GM18519 (cell line): ENCODE data around the gene IGFBP7.

ENCODE experiments used
- ATAC-seq: cut with Tn5 transposase; IDR thresholded peaks from one replicate; pipeline ENCODE4 v1.9.1; 2021; ENCODE audit warnings: mild to moderate bottlenecking, moderate library complexity; ENCODE audit not compliant: unreplicated experiment, low FRiP score

The IGFBP7 gene

GRCh38 chr4:57098941-57099340 lies 11.2 kb downstream of the IGFBP7 start:
- ATAC-seq = no peak

DNA sequence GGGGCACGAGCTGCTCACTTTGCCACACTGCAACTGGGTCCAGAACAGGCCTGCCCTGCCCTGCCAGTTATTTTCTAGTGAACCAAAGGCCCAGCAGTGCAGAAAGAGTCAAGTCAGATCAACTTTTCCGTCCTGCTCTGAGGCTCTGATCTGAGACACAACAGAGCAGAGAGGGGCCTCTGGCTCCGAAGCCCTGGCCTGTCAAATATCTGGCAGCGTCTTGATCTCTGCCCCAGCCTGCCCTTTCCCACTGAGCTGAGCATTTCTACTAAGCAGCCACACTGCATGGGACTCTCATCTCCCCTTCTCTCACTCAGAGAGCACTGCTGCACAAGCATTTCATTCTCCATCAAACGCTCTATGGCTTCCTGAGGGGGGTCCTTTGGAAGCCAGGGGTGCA lies 11.8 kb downstream of the IGFBP7 start:
- no peak for ATAC-seq

GRCh38 chr4:57097711-57098110 lies 12.5 kb downstream of the IGFBP7 start:
- no peak for ATAC-seq

- no peak for ATAC-seq
Observed at GRCh38 chr4:57095956-57096355, 14.2 kb downstream of the IGFBP7 start.

DNA sequence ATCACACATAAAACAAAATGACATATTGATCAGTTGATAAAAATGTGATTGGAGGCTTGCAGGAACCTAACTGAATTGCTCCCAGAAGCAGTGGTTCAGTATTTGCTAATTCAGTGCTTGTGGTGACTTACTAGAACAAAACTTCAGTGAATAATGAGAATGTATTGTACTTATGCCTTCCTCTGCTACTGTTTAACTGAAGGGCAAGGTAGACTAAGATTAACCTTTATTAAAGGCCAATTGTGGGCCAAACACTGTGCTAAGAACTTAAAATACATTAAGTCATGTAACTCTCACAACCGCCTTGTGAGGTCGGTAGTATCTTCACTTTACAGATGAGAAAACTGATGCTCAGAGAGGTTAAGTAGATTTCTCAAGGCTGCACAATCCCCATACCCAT lies 14.9 kb downstream of the IGFBP7 start:
- no peak for ATAC-seq

GRCh38 chr4:57094832-57095223 lies 15.4 kb downstream of the IGFBP7 start:
- ATAC-seq = no peak

DNA sequence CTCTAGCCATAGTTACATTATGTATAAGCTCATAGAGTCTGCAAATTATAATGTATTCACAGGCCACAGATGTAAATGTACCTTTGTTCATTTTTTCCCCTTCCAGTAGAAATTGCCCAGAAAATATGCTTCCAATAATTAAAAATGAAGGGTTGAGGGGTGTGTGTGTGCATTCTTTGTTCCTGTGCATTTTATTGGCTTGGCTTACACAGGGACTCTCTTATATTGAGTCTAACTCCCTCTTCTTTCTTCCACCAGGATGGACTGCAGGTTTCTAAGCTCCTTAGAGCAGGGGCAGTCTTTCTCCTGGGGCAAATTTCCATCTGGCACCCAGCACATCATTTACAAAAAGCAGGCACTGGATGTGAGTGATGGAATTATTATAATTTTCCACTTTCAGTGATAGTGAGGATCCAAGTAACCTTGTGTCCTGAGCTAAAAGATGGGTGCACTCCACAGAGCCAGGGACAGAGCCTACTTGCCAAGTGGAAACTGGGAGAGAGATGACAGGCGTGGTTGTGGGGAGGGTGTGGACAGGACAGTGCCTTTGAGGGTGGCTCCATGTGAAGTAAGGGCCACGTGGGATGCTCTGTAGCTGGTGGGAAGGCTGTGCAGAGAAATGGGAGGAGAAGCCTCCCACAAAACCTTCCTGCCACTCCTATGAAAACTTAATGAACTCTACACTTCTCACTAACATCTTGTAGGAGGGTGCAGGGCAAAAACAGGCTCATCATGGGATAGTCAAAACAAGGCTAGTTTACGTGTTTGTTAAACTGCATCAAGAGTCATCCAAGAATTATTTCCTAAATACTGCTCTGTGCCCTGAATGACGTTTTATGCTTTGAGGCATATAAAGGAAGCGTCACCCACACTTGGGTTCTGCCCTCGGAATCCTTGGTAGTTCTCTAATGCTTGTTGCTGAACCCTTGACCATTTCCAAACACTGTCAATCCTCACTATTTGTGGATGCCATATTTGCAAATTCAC lies 16.0 kb downstream of the IGFBP7 start:
- no peak for ATAC-seq

- ATAC-seq = no peak
Observed at GRCh38 chr4:57091657-57092162, 18.5 kb downstream of the IGFBP7 start.

- ATAC-seq = no peak
Observed at GRCh38 chr4:57090079-57090478, 20.1 kb downstream of the IGFBP7 start.

- no peak for ATAC-seq
Observed at GRCh38 chr4:57089549-57089948, 20.6 kb downstream of the IGFBP7 start.

DNA sequence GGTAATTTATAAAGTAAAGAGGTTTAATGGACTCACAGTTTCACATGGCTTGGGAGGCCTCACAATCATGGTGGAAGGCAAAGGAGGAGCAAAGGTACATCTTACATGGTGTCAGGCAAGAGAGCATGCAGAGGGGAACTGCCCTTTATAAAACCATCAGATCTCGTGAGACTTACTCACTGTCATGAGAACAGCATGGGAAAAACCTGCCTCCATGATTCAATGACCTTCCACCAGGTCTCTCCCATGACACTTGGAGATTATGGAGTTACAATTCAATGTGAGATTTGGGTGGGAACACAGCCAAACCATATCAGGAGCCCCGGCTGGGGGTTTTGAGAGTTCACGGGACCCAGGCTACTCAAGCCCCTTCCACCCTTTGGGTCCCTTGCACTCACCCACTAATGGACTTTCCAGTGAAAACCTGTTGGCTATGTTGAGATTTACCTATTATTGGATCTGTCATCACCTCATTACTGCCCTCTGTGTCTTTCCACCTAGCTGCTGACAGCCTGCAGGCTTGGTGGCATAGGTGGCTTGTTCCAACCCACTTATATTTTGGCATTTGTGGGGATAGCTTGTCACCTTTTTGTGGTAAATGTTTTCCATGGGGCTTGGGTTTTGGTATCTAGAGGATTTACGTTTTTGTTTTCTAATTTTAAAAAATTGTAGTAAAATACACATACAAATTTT lies 24.0 kb downstream of the IGFBP7 start:
- ATAC-seq = no peak

DNA sequence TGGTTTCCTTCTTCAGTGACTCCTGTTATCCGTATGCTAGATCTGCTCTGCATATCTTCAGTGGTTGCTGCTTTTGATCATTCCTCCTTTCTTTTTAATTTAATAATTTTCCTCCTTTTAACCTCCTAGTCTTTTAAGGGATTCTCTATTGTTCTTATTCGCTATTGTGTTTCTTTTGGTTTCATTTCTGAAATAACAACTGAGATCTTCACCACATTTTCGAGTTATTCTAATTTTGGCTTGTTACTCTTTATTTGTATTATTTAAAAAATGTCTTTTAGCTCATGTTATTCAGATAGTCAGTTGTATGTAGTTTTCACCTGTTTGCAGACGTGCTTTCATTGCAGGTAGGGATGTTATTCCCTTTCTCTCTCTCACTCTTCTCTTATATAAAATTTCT lies 24.9 kb downstream of the IGFBP7 start:
- ATAC-seq = no peak

DNA sequence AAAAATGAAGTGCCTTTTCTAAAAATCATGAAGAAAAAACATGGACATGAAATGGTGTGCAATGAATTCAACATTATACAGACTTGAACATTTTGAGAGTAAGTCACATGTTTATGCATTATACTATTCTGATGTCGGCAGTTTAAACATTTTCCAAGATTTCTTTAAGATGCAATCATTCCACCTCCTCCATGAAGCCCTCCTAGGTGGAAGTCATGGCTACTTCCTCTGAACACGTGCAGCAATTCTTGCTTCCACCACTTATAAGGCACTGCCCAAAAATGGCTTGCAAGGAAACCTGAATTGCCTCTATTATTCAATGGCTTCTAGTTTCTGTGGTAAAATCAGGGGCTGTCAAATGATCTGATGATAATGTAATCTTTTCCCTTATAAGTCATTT lies 25.8 kb downstream of the IGFBP7 start:
- ATAC-seq = no peak

- no peak for ATAC-seq
Observed at GRCh38 chr4:57083090-57083489, 27.1 kb downstream of the IGFBP7 start.

DNA sequence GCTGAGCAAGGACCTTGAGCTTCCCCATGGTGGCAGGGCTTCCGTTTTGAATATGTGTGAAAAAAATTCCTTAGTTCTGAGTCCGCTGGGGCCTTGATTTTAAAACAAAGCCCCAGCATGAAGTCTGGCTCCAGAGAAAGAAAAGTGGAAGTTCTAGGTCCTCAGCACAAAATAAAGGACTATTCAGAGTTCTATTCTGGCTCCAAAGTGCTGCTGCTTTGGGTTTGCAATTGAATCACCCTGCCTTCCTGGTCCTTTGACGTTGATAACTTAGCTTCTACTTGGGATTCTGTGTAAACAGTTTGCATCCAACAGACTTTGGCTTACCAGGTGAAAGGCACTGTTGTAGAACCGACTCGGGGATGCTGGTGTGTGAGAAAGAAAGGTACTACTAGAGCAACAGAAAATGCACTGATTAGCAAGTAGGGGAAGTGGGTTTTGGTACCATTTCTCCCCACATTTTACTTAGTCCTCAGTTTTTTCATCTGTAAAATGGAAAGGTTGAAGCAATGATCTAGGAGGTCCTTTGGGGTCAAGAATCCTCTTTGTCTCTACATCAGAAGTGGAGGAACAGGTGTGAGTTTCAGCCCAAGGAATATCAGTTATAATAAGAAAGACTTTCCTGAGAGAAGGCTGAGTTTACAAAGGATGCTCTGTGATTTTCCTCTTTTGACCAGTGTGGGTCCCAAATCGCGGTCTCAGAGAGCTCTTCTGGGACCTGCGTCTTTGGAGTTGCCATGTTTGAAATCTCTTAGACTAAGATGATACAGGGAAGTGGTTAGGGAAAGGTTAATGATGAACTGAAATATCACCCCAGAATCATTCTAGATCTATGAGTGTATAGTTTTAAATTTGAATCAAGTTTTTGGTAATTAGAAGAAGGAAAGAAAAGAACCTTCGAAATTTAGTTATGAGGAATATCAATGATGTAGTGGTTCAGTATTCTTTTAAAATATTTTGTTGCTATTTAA lies 28.2 kb downstream of the IGFBP7 start:
- no peak for ATAC-seq

DNA sequence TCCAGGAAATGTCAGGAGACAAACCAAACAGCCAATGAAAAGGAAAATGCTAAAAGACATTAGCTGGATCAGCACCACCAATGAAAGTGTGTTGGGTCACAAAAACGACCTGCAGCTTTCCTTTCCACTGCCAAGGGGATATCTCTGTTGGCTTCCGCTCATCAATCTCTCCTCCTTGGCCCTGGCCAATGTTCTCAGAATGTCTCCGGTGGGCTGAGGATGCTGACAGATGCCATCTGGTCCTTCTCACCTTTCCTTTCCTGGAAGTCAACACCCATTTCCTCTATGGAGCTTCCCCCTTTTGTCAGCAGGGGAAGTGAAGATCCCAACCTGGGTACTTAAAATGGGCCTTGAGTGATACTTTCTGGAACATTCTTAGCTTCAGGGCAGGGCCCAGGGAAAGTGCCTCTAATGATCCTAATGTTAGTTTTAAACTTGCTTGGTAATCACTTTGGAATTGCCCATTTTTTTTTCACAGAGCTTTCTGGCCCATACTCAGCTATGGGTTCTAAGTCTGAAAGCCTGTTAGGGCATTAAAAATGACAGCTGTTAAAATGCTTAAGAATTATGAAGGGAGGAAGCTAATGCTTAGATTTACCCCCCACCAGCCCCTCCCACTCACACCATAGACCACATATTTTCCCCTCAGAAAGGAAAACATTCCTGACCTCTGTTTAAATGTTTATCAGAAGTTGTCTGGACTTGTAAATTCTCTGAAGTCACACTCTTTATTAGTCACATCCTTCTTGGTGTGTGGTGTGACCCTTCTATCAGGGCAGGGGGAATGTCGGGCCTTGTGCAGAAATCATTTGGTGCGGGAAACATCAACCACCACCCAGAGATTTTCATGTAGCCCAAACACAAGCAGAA lies 29.2 kb downstream of the IGFBP7 start:
- no peak for ATAC-seq

DNA sequence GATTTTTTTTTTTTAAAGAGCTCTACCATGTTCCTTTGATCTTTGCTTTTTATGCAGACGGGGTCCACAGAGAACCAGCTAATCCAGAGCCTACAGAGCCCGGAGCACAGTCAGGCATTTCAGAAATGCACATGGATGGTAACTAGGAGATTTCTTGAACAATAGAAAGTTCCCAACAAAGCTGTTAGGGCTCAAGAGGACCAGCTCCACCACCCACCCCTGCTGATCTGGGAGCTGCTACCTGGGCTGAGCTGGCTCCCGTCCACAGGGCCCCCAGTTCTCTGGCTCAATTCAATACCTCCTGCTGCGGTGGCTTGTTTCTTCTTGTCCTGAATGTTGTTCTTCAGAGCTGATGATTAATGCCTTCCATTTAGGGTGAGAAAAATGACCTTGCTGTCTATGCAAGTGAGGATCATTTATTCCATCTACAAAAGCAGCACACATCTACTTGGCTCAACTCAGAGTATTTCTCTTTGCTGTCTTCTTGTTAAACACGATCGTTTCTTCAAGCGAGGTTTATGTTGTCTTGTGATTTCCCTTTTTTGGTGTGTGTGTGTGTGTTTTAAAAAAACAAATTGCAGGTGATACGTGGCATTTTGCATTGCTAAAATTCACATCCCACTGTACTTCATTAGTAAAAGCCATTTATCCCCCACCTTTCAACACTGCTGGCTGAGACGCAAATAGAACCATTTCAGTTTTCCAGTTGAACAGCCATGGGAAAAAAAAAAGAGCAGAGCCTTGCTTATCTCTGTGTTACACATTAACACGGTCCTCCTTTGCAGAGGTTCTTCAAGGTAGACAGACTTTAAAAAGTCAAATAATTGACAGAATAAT lies 31.3 kb downstream of the IGFBP7 start:
- no peak for ATAC-seq

DNA sequence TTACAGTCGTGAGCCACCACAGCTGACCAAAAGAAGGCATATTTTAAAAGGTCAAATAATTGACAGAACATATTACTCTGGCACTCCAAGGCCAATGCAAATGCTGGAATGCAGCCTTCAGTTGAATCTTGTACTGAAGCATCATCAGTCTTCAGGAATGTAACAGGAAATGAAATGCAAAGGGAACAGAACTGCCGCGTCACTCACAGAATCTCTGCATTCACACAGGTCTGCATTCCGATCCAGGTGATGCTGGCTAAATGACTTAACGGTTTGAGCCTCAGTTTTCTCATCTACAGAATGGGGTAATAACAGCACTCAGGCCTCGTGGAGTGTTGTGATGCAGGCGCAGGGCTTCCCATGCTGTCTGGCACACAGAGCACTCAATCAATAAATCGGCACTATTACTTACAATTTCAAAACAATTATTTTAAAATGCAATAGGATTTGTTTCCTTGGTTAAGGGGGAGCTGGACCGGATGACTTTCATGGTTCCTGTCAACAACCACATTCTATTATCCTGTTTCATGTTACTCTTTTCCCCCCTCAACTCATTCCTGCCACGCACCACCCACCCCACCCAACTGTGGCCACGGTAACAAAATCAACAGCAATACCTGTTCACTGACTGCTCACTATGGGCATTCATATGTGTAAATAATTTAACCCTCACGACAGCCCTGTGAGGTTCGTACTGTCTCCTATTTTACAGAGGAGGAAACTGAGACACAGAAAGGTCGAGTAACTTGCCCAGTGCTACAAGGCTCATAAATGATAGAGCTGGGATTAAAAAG lies 32.4 kb downstream of the IGFBP7 start:
- no peak for ATAC-seq
